ENCODE results near the gene AGAP1.

The AGAP1 gene

GRCh38 chr2:235661167-235661937 is 167.5 kb downstream of the AGAP1 start:
- no peak for DNase-seq
- in situ Hi-C loops (cut with MboI; ENCODE audit: low pct_unique_long_range_greater_than_20kb, low sequenced_read_pairs), result no loop called here

GRCh38 chr2:235661952-235662351 is 168.1 kb downstream of the AGAP1 start:
- no peak for DNase-seq
- in situ Hi-C loops (cut with MboI; ENCODE audit: low pct_unique_long_range_greater_than_20kb, low sequenced_read_pairs), result no loop called here

GRCh38 chr2:235663875-235664274 is 170.0 kb downstream of the AGAP1 start:
- no peak for DNase-seq
- in situ Hi-C loops (cut with MboI; ENCODE audit: low pct_unique_long_range_greater_than_20kb, low sequenced_read_pairs), result no loop called here

DNA sequence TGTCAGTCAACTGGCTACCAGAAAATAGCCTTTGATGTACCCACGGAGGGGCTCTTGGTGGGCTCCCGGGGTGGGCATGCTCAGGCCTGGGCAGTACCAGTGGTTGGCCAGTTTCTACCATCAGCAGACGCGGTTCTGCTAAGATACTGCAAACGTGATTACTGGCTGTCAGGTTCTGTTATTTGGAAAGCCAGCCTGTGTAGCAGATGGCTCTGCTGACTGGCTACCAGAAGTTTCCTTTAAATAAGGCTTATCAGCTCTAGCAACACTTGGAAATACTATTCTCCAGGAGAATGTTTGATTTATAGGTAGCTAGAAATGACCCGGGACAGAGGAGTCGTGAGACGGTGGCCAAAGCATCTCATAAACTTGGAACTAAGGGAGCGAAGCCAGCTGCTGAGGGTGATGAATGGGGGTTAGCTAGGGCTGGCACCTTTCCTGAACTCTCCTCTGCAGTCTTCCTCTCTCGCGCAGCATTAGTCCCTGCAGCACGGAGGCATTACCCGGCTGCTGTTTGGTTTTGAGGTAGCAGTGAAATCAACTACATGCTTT is 171.9 kb downstream of the AGAP1 start:
- no peak for DNase-seq
- in situ Hi-C loops (cut with MboI; ENCODE audit: low pct_unique_long_range_greater_than_20kb, low sequenced_read_pairs), result no loop called here

DNA sequence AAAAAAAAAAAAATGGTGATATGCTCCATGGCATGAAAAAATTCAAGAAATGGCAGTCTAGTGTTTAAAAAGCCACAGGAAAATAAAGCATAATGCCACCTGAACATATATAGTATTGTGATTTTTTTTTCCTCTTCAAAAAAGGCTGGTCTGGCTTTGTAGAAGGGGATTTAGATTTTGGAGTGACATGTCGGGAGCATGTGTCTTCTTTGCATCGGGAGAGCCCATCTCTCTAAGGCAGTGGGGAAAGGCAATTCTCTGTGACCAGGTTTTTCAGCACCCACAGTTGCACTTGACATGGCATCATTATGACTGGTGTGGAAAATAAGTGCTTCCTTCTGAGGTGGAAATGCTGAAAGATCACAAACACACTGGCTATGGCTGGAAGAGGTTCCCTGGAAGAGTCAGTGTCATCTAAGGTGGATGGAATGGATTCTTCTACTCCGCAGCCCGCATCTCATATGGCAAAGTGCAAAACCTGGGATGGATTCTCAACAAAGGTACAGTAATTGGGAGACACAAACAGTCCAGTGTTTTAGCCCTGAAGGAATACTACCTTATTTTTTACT is 172.5 kb downstream of the AGAP1 start:
- in situ Hi-C loops (cut with MboI; ENCODE audit: low pct_unique_long_range_greater_than_20kb, low sequenced_read_pairs), result no loop called here
- peak; percentile 87 for DNase-seq

DNA sequence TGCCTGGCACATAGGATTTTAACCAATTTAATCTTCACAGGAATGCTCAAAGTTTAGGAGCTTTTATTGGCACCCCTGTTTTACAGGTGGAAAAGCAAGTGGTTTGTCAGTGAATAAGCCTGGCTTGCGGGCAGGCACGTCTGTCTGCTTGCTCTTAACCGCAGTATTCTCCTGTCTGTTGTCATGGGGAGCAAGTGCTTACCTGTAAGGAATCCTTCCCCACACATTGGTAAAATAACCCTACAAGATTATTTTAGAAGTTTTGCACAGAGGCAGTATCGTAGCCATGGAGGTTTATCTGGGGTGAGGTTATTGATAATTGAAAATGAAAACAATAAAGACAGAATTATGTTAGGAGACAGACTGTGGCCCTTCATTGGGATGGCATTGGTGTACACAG is 174.9 kb downstream of the AGAP1 start:
- DNase-seq, result no peak
- in situ Hi-C loops (cut with MboI; ENCODE audit: low pct_unique_long_range_greater_than_20kb, low sequenced_read_pairs), result no loop called here

DNA sequence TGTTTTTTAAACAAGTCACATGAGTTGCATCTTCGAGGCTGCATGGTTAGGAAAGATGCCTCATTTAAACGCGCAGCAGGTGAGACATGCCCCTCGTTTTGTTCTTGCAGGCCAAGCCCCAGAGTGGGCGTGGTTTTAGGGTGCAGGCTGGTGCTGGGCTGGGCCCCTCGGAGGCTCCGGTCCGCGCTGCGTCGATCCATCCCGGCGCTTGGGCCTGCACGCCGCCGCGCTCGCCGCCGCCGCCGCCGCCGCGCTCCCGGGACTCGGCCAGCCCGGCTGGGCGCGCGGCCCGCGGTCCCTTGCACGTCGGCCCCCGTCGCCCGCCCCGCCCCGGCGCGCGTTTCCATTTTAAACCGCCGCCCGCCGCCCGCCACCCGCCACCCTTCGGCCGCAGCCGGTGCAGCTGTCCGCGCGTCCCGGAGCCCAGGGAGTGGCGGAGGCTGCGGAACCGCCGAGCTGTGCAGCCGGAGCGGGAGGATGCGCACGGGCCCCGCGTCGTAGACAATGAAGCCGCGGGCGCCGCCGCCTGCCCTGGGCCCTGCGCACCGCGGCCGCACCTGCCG is 175.5 kb downstream of the AGAP1 start:
- in situ Hi-C loops (cut with MboI; ENCODE audit: low pct_unique_long_range_greater_than_20kb, low sequenced_read_pairs), result no loop called here
- DNase-seq, result peak; percentile 75

GRCh38 chr2:235669983-235670962 is 176.4 kb downstream of the AGAP1 start:
- no peak for DNase-seq
- in situ Hi-C loops (cut with MboI; ENCODE audit: low pct_unique_long_range_greater_than_20kb, low sequenced_read_pairs), result no loop called here

DNA sequence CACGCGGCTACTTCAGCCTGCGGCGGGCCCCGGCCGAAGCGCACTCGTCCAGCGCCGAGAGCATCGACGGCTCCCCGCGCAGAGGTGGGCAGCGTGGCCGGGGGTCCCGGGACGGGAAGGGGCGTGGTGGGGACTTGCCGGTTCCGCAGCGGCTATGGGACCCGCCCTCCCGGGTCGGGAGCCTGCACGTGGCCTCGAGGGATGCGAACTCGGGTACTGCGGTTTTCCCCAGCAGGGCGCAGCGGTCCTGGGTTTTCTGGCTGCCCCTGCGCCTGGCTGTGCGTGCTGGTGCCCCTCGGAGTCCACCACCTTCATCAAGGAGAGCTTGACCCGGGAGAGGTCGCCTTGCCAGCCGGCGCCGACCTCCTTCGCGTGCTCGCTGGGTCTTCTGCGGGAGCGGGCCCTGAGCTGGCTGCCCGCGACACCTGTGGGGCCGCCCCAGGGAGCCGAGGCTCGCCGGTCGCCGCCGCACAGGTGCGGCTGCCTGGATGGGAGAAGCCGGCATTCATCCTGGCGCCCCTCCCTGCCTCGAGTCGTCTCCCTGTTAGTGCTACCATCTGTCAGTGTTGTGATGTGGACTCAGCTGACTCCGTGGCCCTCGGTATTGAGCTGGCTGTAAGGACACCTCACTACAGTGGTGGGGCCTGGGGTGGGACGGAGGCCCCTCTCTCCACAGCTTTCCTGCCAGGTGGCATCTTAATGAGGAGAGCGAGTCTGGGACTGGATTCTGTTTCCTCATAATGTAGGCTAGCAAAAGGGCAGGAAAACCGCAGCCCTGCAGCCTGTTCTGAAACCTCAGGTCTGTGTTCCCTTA is 177.3 kb downstream of the AGAP1 start:
- in situ Hi-C loops (cut with MboI; ENCODE audit: low pct_unique_long_range_greater_than_20kb, low sequenced_read_pairs), result no loop called here
- DNase-seq, result peak; percentile 68

GRCh38 chr2:235672720-235673119 is 178.9 kb downstream of the AGAP1 start:
- DNase-seq, result no peak
- in situ Hi-C loops (cut with MboI; ENCODE audit: low pct_unique_long_range_greater_than_20kb, low sequenced_read_pairs), result no loop called here

DNA sequence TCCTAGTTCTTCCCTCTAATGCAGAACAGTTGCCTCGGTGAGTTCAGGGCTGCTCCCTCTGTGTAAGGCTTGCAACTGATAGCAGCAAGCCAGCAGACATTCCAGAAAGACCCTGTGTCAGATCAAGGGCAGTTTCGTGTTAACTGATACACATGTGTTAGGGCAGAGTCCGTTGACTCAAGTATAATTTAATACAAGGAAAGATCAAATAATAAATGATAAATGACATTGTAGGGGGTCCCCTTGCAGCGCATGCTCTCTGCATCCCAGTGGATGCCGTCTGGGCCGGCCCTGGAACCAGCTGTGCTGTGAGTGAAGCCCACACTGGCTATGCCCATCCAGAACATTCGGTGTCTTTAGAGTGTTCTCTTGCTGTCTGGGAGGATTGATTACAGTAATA is 180.3 kb downstream of the AGAP1 start:
- in situ Hi-C loops (cut with MboI; ENCODE audit: low pct_unique_long_range_greater_than_20kb, low sequenced_read_pairs), result no loop called here
- DNase-seq, result no peak

DNA sequence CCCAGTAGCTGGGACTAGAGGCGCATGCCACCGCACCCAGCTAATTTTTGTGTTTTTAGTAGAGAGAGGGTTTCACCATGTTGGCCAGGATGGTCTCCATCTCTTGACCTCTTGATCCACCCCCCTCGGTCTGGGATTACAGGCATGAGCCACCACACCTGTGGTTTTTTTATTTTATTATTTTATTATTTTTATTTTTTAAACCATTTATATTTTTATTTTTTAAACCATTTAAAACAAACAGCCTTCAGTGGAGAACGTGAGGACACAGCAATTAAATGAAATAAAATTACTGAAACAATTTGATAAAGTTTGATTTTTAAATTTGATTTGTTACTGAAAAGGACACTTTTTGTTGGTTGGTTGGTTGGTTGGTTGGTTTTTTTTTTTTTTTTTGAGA is 181.0 kb downstream of the AGAP1 start:
- DNase-seq, result no peak
- in situ Hi-C loops (cut with MboI; ENCODE audit: low pct_unique_long_range_greater_than_20kb, low sequenced_read_pairs), result no loop called here

DNA sequence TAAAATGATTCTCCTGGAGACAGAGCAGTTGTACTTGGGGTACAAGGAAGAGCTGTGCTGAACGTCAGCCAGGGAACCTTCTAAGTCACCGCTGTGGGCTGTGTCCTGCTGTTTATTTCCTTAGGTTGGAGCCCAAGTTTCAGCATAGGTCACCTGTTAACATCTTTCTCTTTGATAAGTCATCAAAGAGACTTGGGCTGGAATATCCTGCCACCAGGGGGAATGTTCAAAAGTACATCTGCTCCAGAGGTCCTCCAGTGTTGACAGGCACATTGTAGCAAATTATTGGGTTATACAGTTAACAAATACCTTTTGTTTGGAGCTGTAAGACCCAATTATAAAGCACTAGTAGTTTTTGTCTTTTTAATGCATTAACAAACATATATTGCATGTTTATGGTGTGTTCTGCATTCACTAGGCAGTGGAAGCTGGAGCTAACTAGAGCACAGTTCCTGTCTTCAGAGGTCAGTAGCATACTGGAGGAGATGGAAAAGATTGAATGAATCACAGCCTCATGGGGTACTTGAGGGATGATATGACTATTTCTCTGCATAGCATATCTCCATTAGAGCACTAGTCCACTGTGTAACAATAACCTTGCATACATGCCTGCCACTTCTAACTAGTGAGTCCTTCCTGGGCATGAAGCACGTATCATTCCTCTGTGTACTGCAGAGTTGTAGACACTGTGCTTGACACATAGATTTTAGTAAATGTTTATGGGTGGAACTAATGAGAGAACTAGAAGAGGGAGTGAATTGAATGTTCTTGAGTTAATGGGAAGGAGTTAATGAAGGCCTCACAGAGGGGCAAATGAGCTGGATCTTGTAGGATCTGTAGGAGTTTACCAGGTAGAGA is 182.1 kb downstream of the AGAP1 start:
- in situ Hi-C loops (cut with MboI; ENCODE audit: low pct_unique_long_range_greater_than_20kb, low sequenced_read_pairs), result no loop called here
- DNase-seq, result no peak

DNA sequence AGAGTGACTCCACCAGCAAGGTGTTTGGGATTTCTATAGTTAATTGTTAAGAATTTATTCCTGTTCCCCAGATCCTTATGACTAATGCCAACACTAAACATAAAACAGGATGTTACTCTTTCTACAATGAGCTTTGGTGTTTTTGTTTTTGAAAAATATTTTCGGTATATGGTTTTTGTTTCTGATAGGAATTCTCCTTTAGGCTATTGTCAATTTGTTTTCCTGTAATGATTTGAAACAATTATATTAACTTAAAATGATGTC is 182.6 kb downstream of the AGAP1 start:
- DNase-seq, result no peak
- in situ Hi-C loops (cut with MboI; ENCODE audit: low pct_unique_long_range_greater_than_20kb, low sequenced_read_pairs), result no loop called here

GRCh38 chr2:235677276-235677788 is 183.5 kb downstream of the AGAP1 start:
- in situ Hi-C loops (cut with MboI; ENCODE audit: low pct_unique_long_range_greater_than_20kb, low sequenced_read_pairs), result no loop called here
- no peak for DNase-seq

DNA sequence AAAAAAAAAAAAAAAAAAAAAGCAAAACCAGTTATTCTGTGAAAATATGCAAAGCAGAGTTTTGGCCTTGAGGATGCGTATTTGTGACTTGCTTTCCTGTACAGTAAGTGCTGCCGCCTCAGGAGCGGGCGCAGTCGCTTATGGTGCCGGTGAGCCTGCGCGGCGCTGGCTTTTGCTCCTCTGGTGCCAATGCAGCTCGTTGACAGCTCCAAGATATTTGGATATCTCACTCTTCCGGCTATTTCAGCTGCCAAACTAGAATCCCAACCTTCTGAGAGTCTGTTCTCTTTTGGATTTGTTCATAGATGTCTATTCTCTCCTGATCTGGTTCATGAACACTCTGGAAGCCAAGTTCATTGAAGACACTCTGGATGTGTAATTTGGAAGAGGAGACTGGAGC is 184.1 kb downstream of the AGAP1 start:
- DNase-seq, result no peak
- in situ Hi-C loops (cut with MboI; ENCODE audit: low pct_unique_long_range_greater_than_20kb, low sequenced_read_pairs), result no loop called here

- DNase-seq, result no peak
- in situ Hi-C loops (cut with MboI; ENCODE audit: low pct_unique_long_range_greater_than_20kb, low sequenced_read_pairs), result no loop called here
These were observed 184.9 kb downstream of the AGAP1 start for GRCh38 chr2:235678712-235679111.

- no peak for DNase-seq
- in situ Hi-C loops (cut with MboI; ENCODE audit: low pct_unique_long_range_greater_than_20kb, low sequenced_read_pairs), result no loop called here
These were observed 185.6 kb downstream of the AGAP1 start for GRCh38 chr2:235679471-235679870.

Measured in KBM-7 (cell line).